H1 (cell line): ENCODE data around the gene REC8. TPM values are rescaled to one million over a fixed set of nuclear protein-coding genes. Genes with fewer than 3 reads are reported as not detected.

Source experiments
- JUN ChIP-seq: IDR thresholded peaks from 2 replicates; pipeline ENCODE4 v1.6.1; 2011; ENCODE audit warnings: low read depth, mild to moderate bottlenecking, improper control_type of control experiment, low read length
- PHF8 ChIP-seq: fragments of 200-600 bp; sonication (generic); conservative IDR thresholded peaks from 2 replicates; pipeline ENCODE4 v1.7.1; 2012; ENCODE audit warnings: low read depth, mild to moderate bottlenecking, inconsistent platforms, low read length, moderate library complexity
- RXRA ChIP-seq: IDR thresholded peaks from 2 replicates; pipeline ENCODE4 v1.6.1; 2011; ENCODE audit warnings: low read depth, mild to moderate bottlenecking, low read length, moderate library complexity; ENCODE audit not compliant: insufficient read depth
- SRF ChIP-seq: IDR thresholded peaks from 2 replicates; pipeline ENCODE4 v1.6.1; 2011; ENCODE audit warnings: mild to moderate bottlenecking, low read depth, low read length, moderate library complexity
- TCF12 ChIP-seq: IDR thresholded peaks from 2 replicates; pipeline ENCODE4 v1.6.1; 2011; ENCODE audit warnings: low read depth, mild to moderate bottlenecking, low read length
- polyA plus RNA-seq, 7 experiments: library from polyadenylated mRNA; depleted of rRNA in 3 of 7; stranded (reverse) in 5 of 7; unstranded in 2 of 7; fragments of >200 nt in 5 of 7; fragments of 200-250 nt in 2 of 7; gene quantifications; 1 replicate in 5 of 7; 2 replicates in 1 of 7; 4 replicates in 1 of 7; pipeline versions ENCODE4 v1.2.1 to v1.2.3, GENCODE V29; 2011 to 2013; ENCODE audit warnings: missing spikeins in 2 of 7, mixed read lengths in 2 of 7
- total RNA-seq: library from RNA; stranded (reverse); fragmentation: NEBNext Ultra II Directional; extraction: Animal tissue kit (Norgen Biotek cat#: 25700); gene quantifications from 2 replicates; pipeline ENCODE4 v1.2.1, GENCODE V29; 2021
- TF ChIP-seq, protein P1 (sequence below): IDR thresholded peaks from 2 replicates; pipeline ENCODE4 v1.6.1; 2011; ENCODE audit warnings: low read depth, mild to moderate bottlenecking, low read length; ENCODE audit not compliant: insufficient read depth

Gene REC8
- total and polyA plus RNA-seq, 2 of the 8 experiments (the other 6 are each of a cell fraction or from before 2014, with no cell fraction given), result 9.8 to 28.5 TPM

DNA sequence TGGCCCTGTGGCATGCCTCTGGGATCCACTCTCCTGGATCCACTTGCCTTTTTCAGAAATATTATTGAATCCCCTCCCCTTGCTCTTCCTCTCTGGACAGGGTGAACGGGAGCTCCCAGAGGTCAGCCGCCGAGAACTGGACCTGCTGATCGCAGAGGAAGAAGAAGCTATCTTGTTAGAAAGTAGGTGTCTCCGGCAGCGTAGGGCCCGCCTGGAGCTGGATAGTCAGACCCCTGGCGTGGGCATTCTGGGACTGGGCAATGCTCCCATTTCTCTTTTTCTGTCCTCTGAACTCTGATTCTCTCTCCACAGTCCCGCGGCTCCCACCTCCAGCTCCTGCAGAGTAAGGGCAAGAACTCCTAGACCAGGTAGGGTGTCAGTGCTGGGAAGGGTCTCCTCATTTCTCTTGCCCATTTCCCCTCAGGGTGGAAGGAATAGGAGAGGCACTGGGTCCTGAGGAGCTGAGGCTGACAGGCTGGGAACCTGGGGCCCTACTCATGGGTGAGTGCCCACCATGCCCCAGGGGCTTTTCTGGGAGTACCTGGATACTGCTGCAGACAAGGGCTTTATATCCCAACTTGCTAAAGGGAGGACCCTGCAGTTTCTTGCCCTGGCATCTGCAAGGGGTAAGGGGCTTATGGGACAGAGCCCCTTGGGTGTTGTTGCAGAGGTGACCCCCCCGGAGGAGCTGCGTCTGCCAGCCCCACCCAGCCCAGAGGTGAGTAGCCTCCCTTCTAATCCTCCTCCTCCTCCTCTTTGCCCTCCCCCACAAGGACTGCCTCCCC, 5.4 kb downstream of the REC8 start (continued):
- TF ChIP-seq, protein P1, sequence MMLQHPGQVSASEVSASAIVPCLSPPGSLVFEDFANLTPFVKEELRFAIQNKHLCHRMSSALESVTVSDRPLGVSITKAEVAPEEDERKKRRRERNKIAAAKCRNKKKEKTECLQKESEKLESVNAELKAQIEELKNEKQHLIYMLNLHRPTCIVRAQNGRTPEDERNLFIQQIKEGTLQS, result no peak
- TF ChIP-seq PHF8, result no peak
- TF ChIP-seq RXRA, result no peak
- no peak for TF ChIP-seq SRF
- no peak for TF ChIP-seq TCF12
- no peak for TF ChIP-seq JUN
